H1 (cell line): ENCODE results near the gene TENT4A. TPM values are rescaled to one million over a fixed set of nuclear protein-coding genes. Genes with fewer than 3 reads are reported as not detected.

Source experiments
- CTCF ChIA-PET: fragments of 300-600 bp; sonication (Branson Sonifier 250); formaldehyde crosslinking; loops from one replicate; lab custom pipeline; 2021; ENCODE audit not compliant: partially characterized antibody; lab: Charles Lee
- POLR2A ChIA-PET: fragments of 300-600 bp; sonication (Branson Sonifier 250); formaldehyde crosslinking; loops from one replicate; lab custom pipeline; 2021; ENCODE audit warnings: inconsistent platforms; ENCODE audit not compliant: partially characterized antibody; lab: Charles Lee
- DNase-seq, 2 experiments: peaks; one replicate each; pipeline versions ENCODE4 v3.0.0 to v3.0.0-alpha.2; 2010 to 2022; ENCODE audit warnings: low spot score in 2 of 2, low read depth in 1 of 2, mixed read lengths in 1 of 2
- FAIRE-seq: peaks from 2 replicates; lab custom pipeline; 2011; peaks lifted over from hg19 to GRCh38; lab: Jason Lieb, UNC
- H2AFZ ChIP-seq: 2 replicates; pipeline ENCODE4 v1.8.1; 2012; ENCODE audit warnings: low read length, inconsistent platforms
- H2AK5ac ChIP-seq: 2 replicates; pipeline ENCODE4 v1.6.1; 2013; ENCODE audit warnings: low read depth, low read length
- H2BK120ac ChIP-seq: replicated peaks from 2 replicates; pipeline ENCODE3; 2013; ENCODE audit warnings: low read depth, low read length, inconsistent platforms
- H2BK12ac ChIP-seq: 2 replicates; pipeline ENCODE4 v1.6.1; 2013; ENCODE audit warnings: low read depth, low read length
- H2BK15ac ChIP-seq: 2 replicates; pipeline ENCODE4 v1.6.1; 2013; ENCODE audit warnings: low read length
- H2BK20ac ChIP-seq: 2 replicates; pipeline ENCODE4 v1.6.1; 2013; ENCODE audit warnings: low read length
- H2BK5ac ChIP-seq: 2 replicates; pipeline ENCODE4 v1.6.1; 2013; ENCODE audit warnings: low read depth, low read length
- H3K14ac ChIP-seq: 2 replicates; pipeline ENCODE4 v1.6.1; 2013; ENCODE audit warnings: inconsistent platforms; ENCODE audit not compliant: insufficient read length
- H3K18ac ChIP-seq: 2 replicates; pipeline ENCODE4 v1.6.1; 2013; ENCODE audit warnings: low read length; ENCODE audit errors: extremely low read depth
- H3K23ac ChIP-seq: 2 replicates; pipeline ENCODE4 v1.6.1; 2013; ENCODE audit warnings: inconsistent platforms; ENCODE audit not compliant: insufficient read length
- H3K23me2 ChIP-seq: 2 replicates; pipeline ENCODE4 v1.6.1; 2013; ENCODE audit warnings: low read depth, low read length
- H3K27ac ChIP-seq: 2 replicates; pipeline ENCODE4 v1.6.1; 2011; ENCODE audit warnings: low read depth, low read length, inconsistent platforms
- H3K27me3 ChIP-seq, 4 experiments: replicated peaks in 1 of 4; 1 replicate in 1 of 4; 2 replicates in 3 of 4; pipeline versions ENCODE4 v1.6.1 to v1.8.1; 2011 to 2013; ENCODE audit warnings: low read length in 3 of 4, mild to moderate bottlenecking in 3 of 4, inconsistent platforms in 2 of 4, mixed read lengths in 2 of 4, moderate library complexity in 1 of 4; ENCODE audit not compliant: control insufficient read depth in 3 of 4, insufficient read depth in 3 of 4; ENCODE audit errors: extremely low read depth in 1 of 4
- H3K36me3 ChIP-seq, 4 experiments: 2 replicates each; pipeline versions ENCODE4 v1.6.1 to v1.8.1; 2011 to 2013; ENCODE audit warnings: mild to moderate bottlenecking in 4 of 4, low read length in 3 of 4, moderate library complexity in 2 of 4, control low read depth in 1 of 4, inconsistent platforms in 1 of 4; ENCODE audit not compliant: insufficient read depth in 4 of 4, control insufficient read depth in 2 of 4
- H3K4ac ChIP-seq: replicated peaks from 2 replicates; pipeline ENCODE3; 2013; ENCODE audit warnings: low read length, low read depth, mixed read lengths, inconsistent platforms; ENCODE audit not compliant: insufficient read length
- H3K4me1 ChIP-seq, 4 experiments: replicated peaks in 1 of 4; 1 replicate in 1 of 4; 2 replicates in 3 of 4; pipeline versions ENCODE4 v1.6.1 to v1.8.1; 2011 to 2013; ENCODE audit warnings: low read length in 3 of 4, inconsistent platforms in 2 of 4, mixed read lengths in 1 of 4; ENCODE audit not compliant: insufficient read depth in 4 of 4, control insufficient read depth in 3 of 4
- H3K4me2 ChIP-seq, 2 experiments: 2 replicates each; pipeline versions ENCODE4 v1.6.1 to v1.8.1; 2011 to 2013; ENCODE audit warnings: low read depth in 2 of 2, low read length in 2 of 2, control low read depth in 1 of 2, inconsistent platforms in 1 of 2, mild to moderate bottlenecking in 1 of 2; ENCODE audit not compliant: insufficient read depth in 1 of 2
- H3K4me3 ChIP-seq, 4 experiments: fragments of 200-600, 300-600 bp in 1 of 4; sonication (generic), shearing (Covaris generic), sonication (Bioruptor Twin) in 1 of 4; 2 replicates each; pipeline versions ENCODE4 v1.5.1 to v1.8.1; 2011 to 2016; ENCODE audit warnings: low read length in 4 of 4, low read depth in 3 of 4, control low read depth in 2 of 4, inconsistent platforms in 2 of 4, mild to moderate bottlenecking in 2 of 4, mixed read lengths in 1 of 4, moderate library complexity in 1 of 4; ENCODE audit not compliant: insufficient read depth in 2 of 4; ENCODE audit errors: extremely low read depth in 1 of 4
- H3K56ac ChIP-seq: replicated peaks from 2 replicates; pipeline ENCODE3; 2013; ENCODE audit warnings: low read depth, mild to moderate bottlenecking, mixed read lengths, low read length, inconsistent platforms; ENCODE audit not compliant: insufficient read length
- H3K79me1 ChIP-seq: 2 replicates; pipeline ENCODE4 v1.6.1; 2013; ENCODE audit warnings: low read depth, low read length, control low read depth
- H3K79me2 ChIP-seq, 2 experiments: 2 replicates each; pipeline versions ENCODE4 v1.6.1 to v1.8.1; 2012 to 2013; ENCODE audit warnings: low read length in 2 of 2, mild to moderate bottlenecking in 2 of 2, inconsistent platforms in 1 of 2; ENCODE audit not compliant: insufficient read depth in 2 of 2, control insufficient read depth in 1 of 2
- H3K9ac ChIP-seq, 4 experiments: replicated peaks in 1 of 4; 1 replicate in 1 of 4; 2 replicates in 3 of 4; pipeline versions ENCODE4 v1.6.1 to v1.8.1; 2011 to 2013; ENCODE audit warnings: low read depth in 3 of 4, low read length in 3 of 4, control low read depth in 2 of 4, mild to moderate bottlenecking in 2 of 4, moderate library complexity in 2 of 4, inconsistent platforms in 1 of 4; ENCODE audit errors: extremely low read depth in 1 of 4
- H3K9me3 ChIP-seq, 2 experiments: 2 replicates each; pipeline versions ENCODE4 v1.6.1 to v1.8.1; 2012 to 2013; ENCODE audit warnings: mild to moderate bottlenecking in 2 of 2, moderate library complexity in 2 of 2, control low read depth in 1 of 2, inconsistent platforms in 1 of 2, low read depth in 1 of 2, low read length in 1 of 2, mixed read lengths in 1 of 2; ENCODE audit not compliant: insufficient read depth in 2 of 2
- H4K20me1 ChIP-seq, 2 experiments: replicated peaks in 1 of 2; 2 replicates each; pipeline versions ENCODE3 to v1.8.1; 2011 to 2013; ENCODE audit warnings: inconsistent platforms in 2 of 2, low read length in 2 of 2, mild to moderate bottlenecking in 1 of 2; ENCODE audit not compliant: insufficient read depth in 2 of 2, control insufficient read depth in 1 of 2
- H4K5ac ChIP-seq: 2 replicates; pipeline ENCODE4 v1.6.1; 2013; ENCODE audit warnings: low read length, low read depth, mixed read lengths, inconsistent platforms; ENCODE audit not compliant: insufficient read length
- H4K8ac ChIP-seq: 2 replicates; pipeline ENCODE4 v1.8.0; 2013; ENCODE audit warnings: mild to moderate bottlenecking, moderate library complexity, low read length, inconsistent platforms; ENCODE audit not compliant: insufficient read depth; ENCODE audit errors: extremely low read depth
- H4K91ac ChIP-seq: replicated peaks from 2 replicates; pipeline ENCODE3; 2013; ENCODE audit warnings: low read length, mixed read lengths, inconsistent platforms; ENCODE audit not compliant: insufficient read length
- BRCA1 ChIP-seq: IDR thresholded peaks from 2 replicates; pipeline ENCODE4 v1.6.1; 2012; ENCODE audit warnings: low read depth, low read length, improper control_type of control experiment
- CBX5 ChIP-seq: fragments of 300-800, 300-1000 bp; sonication (generic); IDR thresholded peaks from 2 replicates; pipeline ENCODE4 v1.7.1; 2016; ENCODE audit warnings: antibody characterized with exemption, low read length, low read depth
- HDAC6 ChIP-seq: IDR thresholded peaks from one replicate; pipeline ENCODE4 v1.7.1; 2012; ENCODE audit warnings: low read depth, mild to moderate bottlenecking, inconsistent platforms, low read length, moderate library complexity
- KDM4A ChIP-seq: IDR thresholded peaks from one replicate; pipeline ENCODE4 v1.7.1; 2012; ENCODE audit warnings: low read depth, mild to moderate bottlenecking, moderate library complexity, low read length, inconsistent platforms; ENCODE audit not compliant: severe bottlenecking
- MAFK ChIP-seq: IDR thresholded peaks from 2 replicates; pipeline ENCODE4 v1.6.1; 2012; ENCODE audit warnings: low read depth, mild to moderate bottlenecking, improper control_type of control experiment, low read length
- NANOG ChIP-seq: IDR thresholded peaks from 2 replicates; pipeline ENCODE4 v1.6.1; 2011; ENCODE audit warnings: low read length, low read depth, mild to moderate bottlenecking, inconsistent platforms; ENCODE audit not compliant: insufficient read depth, poor library complexity, severe bottlenecking
- RBBP5 ChIP-seq: IDR thresholded peaks from 2 replicates; pipeline ENCODE4 v1.7.1; 2012; ENCODE audit warnings: low read depth, mild to moderate bottlenecking, inconsistent platforms, low read length, moderate library complexity, borderline replicate concordance
- SIN3A ChIP-seq, 2 experiments: IDR thresholded peaks in 1 of 2; conservative IDR thresholded peaks in 1 of 2; 2 replicates each; pipeline ENCODE4 v1.6.1; 2011 to 2012; ENCODE audit warnings: low read length in 2 of 2, improper control_type of control experiment in 1 of 2, low read depth in 1 of 2, mild to moderate bottlenecking in 1 of 2
- WGBS, 2 experiments: shearing (Covaris generic) in 1 of 2; methylation state at CpG; one replicate each; pipeline versions ENCODE4 v1.1.6 to v1.1.7; 2013 to 2015; ENCODE audit warnings: low lambda C conversion rate in 2 of 2, mixed read lengths in 2 of 2, inconsistent platforms in 1 of 2, low coverage in 1 of 2, missing lambda C conversion rate in 1 of 2; ENCODE audit not compliant: insufficient replicate concordance in 2 of 2, insufficient coverage in 1 of 2, insufficient read length in 1 of 2; ENCODE audit errors: extremely low coverage in 1 of 2, missing lambda C conversion rate in 1 of 2; 5-methylcytosine and 5-hydroxymethylcytosine counted together
- polyA plus RNA-seq, 7 experiments: library from polyadenylated mRNA; depleted of rRNA in 3 of 7; stranded (reverse) in 5 of 7; unstranded in 2 of 7; fragments of >200 nt in 5 of 7; fragments of 200-250 nt in 2 of 7; gene quantifications; 1 replicate in 5 of 7; 2 replicates in 1 of 7; 4 replicates in 1 of 7; pipeline versions ENCODE4 v1.2.1 to v1.2.3, GENCODE V29; 2011 to 2013; ENCODE audit warnings: missing spikeins in 2 of 7, mixed read lengths in 2 of 7
- total RNA-seq: library from RNA; stranded (reverse); fragmentation: NEBNext Ultra II Directional; extraction: Animal tissue kit (Norgen Biotek cat#: 25700); gene quantifications from 2 replicates; pipeline ENCODE4 v1.2.1, GENCODE V29; 2021

Gene TENT4A
- total and polyA plus RNA-seq, 2 of the 8 experiments (the other 6 are each of a cell fraction or from before 2014, with no cell fraction given): 8.9 to 25.1 TPM

- Histone ChIP-seq H4K8ac (no peak overlapping the region), H3K27ac (no peak overlapping the region), H4K5ac (no peak overlapping the region), H3K27me3 (no peaks in the 10 kb centered on the region), H2BK15ac (no peak overlapping the region), H2AK5ac (no peak overlapping the region), H4K20me1 (peaks cover 30 to 61% of the 10 kb centered on the region in 2 experiments), H3K9ac (no peak overlapping the region), H3K4ac (no peak overlapping the region), H3K36me3 (no peaks in the 10 kb centered on the region), H4K91ac (no peak overlapping the region), H2AFZ (no peak overlapping the region), H3K23me2 (no peaks in the 10 kb centered on the region), H3K14ac (no peak overlapping the region), H3K4me2 (no peak overlapping the region), H2BK20ac (no peak overlapping the region), H3K79me2 (peaks cover 17 to 96% of the 10 kb centered on the region in 2 experiments), H3K79me1 (peaks cover 43% of the 10 kb centered on the region), H3K4me1 (peaks cover 3 to 12% (median 8%) of the 10 kb centered on the region in 4 experiments; a peak in 6 of 7 replicates), H3K56ac (no peak overlapping the region)
- WGBS, 2 experiments: 85% methylated on average over 12 of the region's 12 CpGs; no CpG with 5 or more reads in 1 of the 2 experiments
- CTCF ChIA-PET: interaction anchor here (0.9 to 4.1 kb wide), 4 partner anchors 9 to 265 kb away, joined by 3 to 25 read pairs (median 3); no protein-coding TSS in a partner anchor
- no peak for FAIRE-seq
- TF ChIP-seq MAFK: no peak
- TF ChIP-seq NANOG: no peak
- no peak for TF ChIP-seq SIN3A (conservative IDR thresholded peaks at IDR 0.05 in 1 of 2, IDR thresholded peaks at IDR 0.05 in 1 of 2; ENCODE audit: low read depth in 1 of 2, low read length in 2 of 2)
- no peak for TF ChIP-seq HDAC6
- TF ChIP-seq CBX5: no peak
- TF ChIP-seq KDM4A: no peak
- no peak for TF ChIP-seq RBBP5
- TF ChIP-seq BRCA1: no peak
- TF ChIP-seq, all 59 proteins: peak for 0
- Histone ChIP-seq H2BK120ac (no peak overlapping the region), H3K4me3 (no peak overlapping the region), H3K9me3 (no peaks in the 10 kb centered on the region), H2BK5ac (no peak overlapping the region), H3K23ac (no peak overlapping the region), H2BK12ac (no peak overlapping the region), H3K18ac (no peak overlapping the region)
- POLR2A ChIA-PET: interaction anchor here (1.0 kb wide), 1 partner anchor 13 kb away, joined by 3 read pairs; no protein-coding TSS in a partner anchor
- no peak for DNase-seq
Measured at GRCh38 chr5:6723816-6724300, 10.6 kb downstream of the TENT4A start.
